OCI-LY1 (cell line): Measurements from ENCODE around the gene RCAN1.

ENCODE experiments used
- EZH2 ChIP-seq: fragments of 200-600 bp; sonication (generic), shearing (Covaris generic); IDR thresholded peaks from 2 replicates; pipeline ENCODE4 v1.8.0; 2017; ENCODE audit warnings: borderline replicate concordance, mixed run types, mild to moderate bottlenecking, antibody characterized with exemption, low read length, moderate library complexity, mixed read lengths
- TF ChIP-seq, protein P1 (sequence below): fragments of 200-600 bp; sonication (generic), shearing (Covaris generic); IDR thresholded peaks from 2 replicates; pipeline ENCODE4 v1.5.1; 2017; ENCODE audit warnings: mild to moderate bottlenecking, antibody characterized with exemption, low read length, moderate library complexity, mixed read lengths

DNA sequence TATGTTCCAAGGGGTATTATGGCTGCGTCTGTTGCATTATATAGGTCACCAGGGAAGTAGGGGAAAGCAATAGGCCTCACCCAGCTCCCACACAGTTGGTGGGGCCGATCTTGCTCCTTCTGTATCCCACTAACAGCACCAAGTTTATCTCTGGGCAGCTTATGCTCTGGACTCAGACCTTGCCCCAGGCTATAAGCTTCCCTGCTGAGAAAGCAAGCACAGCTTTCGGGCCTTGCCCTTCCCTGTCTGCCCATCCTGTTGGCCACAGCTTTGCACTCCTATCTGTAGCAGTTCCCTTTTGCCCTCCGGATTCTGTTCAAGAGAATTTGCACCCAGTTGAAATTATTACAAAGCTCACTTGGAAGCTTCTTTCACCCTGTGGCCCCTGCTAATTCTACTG lies 115.8 kb downstream of the RCAN1 start:
- TF ChIP-seq, protein P1, sequence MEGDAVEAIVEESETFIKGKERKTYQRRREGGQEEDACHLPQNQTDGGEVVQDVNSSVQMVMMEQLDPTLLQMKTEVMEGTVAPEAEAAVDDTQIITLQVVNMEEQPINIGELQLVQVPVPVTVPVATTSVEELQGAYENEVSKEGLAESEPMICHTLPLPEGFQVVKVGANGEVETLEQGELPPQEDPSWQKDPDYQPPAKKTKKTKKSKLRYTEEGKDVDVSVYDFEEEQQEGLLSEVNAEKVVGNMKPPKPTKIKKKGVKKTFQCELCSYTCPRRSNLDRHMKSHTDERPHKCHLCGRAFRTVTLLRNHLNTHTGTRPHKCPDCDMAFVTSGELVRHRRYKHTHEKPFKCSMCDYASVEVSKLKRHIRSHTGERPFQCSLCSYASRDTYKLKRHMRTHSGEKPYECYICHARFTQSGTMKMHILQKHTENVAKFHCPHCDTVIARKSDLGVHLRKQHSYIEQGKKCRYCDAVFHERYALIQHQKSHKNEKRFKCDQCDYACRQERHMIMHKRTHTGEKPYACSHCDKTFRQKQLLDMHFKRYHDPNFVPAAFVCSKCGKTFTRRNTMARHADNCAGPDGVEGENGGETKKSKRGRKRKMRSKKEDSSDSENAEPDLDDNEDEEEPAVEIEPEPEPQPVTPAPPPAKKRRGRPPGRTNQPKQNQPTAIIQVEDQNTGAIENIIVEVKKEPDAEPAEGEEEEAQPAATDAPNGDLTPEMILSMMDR = no peak
- TF ChIP-seq EZH2 = no peak
